ENCODE results near the gene ASPA.
"Not testable (repeated sequence)": the region's sequence is repeated elsewhere in the genome, so short reads cannot be mapped to it uniquely, and the experiment has no call there.

The ASPA gene

DNA sequence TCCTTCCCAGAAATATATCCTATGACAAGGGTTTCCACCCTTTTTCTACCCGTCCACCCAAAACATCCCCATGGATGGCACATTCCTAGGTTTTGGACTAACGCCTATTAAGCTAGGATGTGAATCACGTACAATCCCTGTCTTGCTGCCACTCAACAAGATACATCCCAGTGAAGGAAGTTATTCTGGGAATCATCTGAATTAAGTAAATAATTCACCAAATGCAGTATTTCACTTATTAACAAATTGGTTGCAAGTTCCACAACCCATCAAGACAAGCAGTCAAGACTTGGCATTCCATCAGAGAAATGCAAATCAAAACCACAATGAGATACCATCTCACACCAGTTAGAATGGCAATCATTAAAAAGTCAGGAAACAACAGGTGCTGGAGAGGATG lies 32.1 kb downstream of the ASPA start:
- no peak for DNase-seq (ENCODE audit: low read depth in 2 of 2)

DNA sequence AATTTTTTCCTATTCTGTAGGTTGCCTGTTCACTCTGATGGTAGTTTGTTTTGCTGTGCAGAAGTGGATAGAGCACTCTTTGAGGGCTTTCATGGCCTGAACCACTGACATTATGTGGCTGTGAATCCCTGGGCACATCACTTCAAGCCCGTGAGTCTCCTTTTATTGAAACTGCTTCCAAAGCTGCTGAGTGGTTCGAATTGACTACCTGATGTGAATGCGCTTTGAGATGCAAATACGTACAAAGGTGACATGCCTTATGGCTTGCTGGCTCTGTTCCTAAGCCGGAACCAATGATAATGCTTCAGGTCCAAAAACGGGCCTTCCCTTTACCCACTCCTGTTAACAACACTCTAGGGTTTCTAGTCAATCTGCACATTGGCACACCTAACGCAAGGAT lies 34.3 kb downstream of the ASPA start:
- DNase-seq (ENCODE audit: low read depth in 2 of 2) = no peak

DNA sequence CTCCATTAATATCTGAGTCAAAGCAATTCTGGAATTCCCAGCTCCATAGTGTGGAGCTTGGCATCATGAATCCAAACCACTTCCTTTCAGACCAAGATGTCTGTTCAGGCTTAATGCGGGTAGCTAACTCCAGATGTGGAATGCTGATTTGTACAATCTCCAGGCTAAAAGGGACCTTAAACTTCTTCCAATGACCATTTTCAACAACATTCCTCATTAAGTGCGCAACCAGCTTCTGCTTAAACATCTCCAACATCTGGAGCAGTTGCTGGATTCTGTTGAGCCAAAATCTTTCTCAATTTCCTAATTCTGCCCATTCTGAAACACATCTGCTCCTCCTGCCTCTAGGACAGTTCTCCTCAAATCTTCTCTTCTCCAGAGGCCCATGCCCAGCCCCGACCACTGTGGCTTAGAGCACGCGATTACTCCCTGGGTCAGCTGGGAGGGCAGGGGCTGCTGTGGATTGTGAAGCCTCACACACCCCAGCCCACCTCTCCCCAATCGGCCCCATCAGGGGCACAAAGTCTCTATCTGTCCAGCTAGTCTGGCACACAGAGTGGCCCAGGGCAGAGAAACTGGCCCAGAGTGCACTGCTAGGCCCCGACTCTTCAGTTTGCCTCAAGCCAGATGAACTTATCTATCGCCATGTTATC lies 36.2 kb downstream of the ASPA start:
- DNase-seq (ENCODE audit: low read depth in 2 of 2) = no peak

DNA sequence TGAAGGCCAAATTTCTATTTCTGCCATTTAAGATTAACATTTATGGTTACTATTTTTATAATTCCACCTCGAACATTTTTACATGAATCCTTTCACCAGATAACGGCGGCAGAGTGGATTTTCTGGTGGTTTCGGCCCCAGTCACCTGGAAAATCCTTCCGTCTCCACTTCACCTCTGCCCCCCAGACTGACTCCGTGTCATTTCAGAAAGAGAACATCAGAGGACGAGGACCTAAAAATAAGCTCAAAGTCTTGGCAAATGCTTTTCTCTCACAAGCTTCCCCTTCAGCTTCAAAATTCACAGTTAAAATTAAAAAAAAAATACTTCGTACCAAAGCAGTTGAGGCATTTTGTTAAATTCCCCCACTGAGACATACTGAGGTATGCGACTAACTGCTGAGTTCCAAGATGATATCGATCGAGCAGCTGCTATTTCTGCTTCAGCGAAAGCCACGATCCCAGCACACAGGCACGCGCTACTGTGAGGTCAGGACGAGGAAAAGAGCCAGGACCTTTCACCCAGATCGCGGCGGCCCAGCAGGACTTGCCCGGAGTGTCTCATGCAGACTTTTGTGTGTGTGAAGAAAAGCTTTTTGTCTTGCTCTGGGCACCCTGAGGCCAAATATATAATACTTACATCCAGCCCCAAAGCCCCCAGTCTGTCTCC lies 36.8 kb downstream of the ASPA start:
- DNase-seq (ENCODE audit: low read depth in 2 of 2) = no peak

DNA sequence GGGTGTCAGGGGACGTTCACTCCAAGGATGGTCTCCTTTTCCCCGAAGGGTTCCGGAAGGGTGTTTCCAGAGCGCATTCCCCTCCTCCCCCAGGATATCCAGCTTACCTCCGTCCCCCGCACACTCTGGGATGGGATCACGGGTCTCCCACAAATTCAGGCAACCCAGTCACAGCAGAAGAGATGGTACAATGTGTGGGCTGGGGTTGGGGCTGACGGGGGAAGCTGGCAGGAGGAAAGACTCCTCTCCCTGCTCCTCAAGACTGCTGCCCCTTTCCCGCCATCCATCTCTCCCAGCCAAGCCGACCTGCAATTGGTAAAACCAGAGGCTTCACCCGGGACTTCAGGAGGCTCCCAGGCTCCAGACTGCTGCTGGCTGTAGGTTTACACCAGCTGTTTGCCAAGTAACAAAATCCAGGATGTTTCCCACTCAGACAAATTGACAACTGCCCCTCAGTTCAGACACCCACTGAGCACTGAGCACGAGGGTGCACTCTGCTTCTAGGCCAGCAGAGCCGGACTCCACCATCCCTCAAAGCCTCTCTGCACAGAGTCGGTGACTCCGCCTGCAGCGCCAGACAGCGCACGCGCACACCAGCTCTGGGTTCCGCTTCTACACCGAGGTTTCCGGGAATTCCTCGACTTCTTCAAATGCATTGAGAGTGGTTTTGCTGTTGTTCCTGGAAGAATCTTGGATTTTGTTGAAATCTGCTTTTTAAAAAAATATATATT lies 37.7 kb downstream of the ASPA start:
- DNase-seq (ENCODE audit: low read depth in 2 of 2) = no peak

DNA sequence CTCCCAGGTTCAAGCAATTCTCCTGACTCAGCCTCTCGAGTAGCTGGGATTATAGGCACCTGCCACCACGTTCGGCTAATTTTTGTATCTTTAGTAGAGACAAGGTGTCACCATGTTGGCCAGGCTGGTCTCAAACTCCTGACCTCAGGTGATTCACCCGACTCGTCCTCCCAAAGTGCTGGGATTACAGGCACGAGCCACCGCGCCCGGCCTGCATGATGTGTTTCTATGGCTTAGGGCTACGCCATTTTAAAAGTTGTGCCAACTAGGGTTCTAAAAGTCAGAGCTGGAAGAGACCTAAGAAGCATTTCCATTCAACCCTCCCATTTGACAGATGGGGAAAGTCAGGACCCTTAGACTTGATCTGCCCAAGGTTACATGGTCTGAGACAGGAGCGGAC lies 38.4 kb downstream of the ASPA start:
- not testable (repeated sequence) for DNase-seq (ENCODE audit: low read depth in 2 of 2)

DNA sequence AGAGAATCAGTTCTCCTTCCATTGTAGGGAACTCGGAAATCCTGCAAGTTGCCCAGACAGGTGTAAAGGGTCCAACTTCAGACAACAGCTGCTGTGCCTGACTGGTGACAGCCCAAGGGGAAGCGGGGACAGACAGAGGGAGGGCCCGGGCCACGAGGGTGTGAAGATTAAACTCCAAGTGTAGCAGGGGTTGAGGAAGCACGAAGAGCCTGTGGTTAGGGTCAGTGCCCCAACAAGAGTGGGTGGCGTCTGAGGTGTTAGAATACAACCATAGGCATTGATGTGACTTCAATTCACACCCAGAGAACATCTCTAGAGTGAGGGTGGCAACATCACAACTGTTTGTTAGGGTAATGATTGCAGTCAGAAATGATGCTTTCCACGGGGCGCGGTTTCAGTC lies 39.1 kb downstream of the ASPA start:
- no peak for DNase-seq (ENCODE audit: low read depth in 2 of 2)

DNA sequence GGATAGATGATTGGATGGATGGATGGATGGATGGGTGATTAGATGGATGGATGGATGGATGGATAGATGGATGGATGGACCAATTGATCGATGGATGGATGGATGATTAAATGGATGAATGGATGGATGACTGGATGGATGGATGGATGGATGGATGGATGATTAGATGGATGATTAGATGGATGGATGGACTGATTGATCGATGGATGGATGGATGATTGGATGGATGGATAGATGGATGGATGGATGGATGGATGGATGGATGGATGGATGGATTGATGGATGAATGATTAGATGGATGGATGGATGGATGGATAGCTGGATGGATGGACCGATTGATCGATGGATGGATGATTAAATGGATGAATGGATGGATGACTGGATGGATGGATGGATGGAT lies 43.7 kb downstream of the ASPA start:
- not testable (repeated sequence) for DNase-seq (ENCODE audit: low read depth in 2 of 2)

DNA sequence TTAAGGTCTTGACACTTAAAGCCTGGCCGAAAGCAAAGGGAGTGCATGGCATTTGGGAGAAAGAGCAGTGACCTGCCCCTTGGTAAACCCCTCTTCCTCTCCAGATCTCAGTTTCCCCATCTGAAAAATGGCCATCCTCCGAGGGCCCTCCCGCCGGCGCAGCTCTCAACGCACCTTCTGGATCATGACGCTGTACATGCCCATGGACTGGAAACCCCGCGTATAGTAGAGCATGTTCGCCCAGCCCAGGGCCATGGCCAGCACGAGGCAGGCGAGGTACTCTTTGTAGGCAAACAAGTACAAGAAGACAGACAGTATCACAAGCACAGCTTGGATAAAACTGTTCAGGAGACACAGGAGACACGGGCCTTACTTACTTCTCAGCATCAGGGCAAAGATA lies 48.2 kb downstream of the ASPA start:
- no peak for DNase-seq (ENCODE audit: low read depth in 2 of 2)

DNA sequence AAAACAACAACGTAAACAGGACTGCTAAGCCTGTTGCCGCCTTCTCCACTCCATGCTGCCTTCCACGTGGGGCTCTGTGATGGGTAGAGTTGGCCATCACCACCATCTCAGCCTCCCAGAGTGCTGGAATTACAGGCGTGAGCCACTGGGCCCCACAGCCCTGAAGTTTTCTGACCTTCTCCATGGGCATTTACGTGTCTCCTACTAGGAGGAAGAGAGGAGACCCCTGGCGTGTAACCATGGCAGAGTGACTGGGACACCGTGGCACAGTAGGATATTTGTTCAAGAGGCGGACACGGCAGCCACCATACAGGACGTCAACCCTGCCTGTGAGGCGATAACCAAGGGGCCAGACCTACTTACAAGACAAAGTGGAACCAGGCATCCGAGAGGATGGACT lies 50.7 kb downstream of the ASPA start:
- no peak for DNase-seq (ENCODE audit: low read depth in 2 of 2)

DNA sequence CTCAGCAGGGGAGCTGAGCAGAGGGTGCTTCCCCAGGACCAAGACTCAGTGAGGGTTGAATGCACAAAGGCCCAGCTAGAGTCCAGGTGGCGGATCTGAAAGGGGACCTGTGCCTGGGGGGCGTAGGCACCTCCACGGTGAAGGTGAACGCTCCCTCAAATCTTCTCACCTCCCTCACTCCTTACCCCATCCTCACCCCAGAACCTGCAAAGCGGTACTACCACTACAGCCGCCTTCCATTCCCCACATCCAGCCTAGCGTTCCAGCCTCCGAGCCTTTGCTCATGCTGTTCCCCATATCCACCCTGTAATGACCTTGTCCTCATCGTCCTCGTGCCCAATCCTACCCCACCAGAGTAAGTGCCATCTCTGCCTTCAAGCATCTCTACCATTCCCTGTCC lies 51.2 kb downstream of the ASPA start:
- DNase-seq (ENCODE audit: low read depth in 2 of 2) = no peak

DNA sequence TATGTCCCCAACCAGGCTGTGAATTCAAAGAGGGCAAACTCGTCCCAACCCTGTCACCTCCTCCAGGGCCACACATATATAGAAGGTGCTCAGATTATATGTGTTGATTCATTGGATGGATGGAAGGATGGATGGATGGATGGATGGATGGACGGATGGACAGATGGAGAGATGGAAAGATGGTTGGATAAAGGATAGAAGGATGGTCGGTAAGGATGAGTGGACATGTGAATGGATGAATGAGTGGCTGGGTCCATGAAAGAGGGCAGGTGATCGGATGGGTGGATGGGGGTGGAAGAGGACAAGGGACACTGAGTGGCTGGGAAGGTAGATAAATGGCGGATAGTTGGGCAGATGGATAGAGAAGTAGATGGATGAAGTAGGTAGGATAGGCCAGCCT lies 51.7 kb downstream of the ASPA start:
- no peak for DNase-seq (ENCODE audit: low read depth in 2 of 2)

DNA sequence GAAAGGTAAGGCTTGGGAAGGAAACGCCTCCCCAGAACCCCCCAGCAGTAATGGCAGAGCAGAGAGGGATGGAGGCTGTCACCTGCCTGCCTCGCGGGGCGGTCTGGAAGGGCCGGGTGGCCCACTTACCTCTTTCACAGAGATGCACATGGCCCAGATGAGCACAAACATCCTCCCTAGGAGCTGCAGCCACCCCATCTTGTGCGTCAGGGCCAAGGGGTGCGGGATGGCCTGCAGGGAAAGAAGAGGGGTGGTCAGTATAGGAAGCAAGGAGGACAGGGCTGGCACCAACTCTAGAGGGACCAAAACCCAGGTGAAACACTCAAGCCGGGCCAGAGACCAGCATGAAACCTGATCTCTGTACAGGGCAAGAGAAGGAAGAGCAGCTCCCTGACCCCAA lies 52.1 kb downstream of the ASPA start:
- DNase-seq (ENCODE audit: low read depth in 2 of 2) = no peak

DNA sequence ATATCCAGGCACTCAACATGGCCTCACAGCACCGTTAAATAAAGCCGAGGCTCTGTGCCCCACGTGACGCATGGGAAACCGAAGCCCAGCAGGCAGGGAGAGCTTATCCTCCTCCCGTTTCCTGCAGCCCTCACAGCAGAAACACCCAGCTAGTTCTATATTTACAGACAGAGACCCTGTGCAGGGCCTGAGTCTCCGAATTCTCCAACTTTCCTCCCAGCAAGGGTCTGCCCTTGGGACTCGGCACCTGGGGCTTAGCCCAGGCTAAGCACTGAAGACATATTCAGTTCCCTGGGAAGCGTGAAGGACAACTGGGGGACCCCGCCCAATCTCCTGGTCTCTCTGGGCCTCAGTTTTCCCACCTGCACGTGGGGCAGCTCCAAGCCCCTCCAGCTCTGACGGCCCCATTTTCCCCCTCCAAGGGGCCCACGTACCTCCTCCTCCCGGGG lies 52.6 kb downstream of the ASPA start:
- no peak for DNase-seq (ENCODE audit: low read depth in 2 of 2)

DNA sequence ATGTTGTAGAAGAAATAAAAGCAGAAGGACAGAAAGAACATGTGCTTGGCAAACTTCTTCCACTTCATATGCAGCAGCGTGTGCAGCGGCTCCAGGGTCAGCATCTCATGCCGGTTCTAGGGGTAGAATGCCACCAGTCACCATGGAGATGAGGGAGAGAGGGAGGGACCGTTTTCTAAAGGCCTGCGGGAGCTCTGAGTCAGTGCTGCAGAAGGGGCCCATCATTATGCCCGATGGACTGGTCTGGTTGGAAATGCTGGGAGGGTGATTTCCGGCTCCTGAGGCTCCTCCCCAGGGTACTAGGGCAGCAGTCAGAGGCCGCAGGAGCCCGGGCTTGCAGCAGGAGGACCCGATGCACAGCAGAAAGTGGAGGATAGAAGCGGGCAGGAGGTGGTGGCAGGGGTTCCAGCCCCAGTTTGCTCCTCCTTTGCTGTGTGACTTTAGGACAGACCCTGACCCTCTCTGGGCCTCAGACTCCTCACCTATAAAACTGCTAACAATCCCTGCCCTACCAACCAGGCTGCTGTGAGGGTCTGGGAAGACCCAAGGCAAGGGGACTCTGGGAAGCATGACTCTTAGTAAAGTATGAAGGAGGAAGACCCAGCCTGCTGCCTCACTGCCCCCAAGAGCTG lies 53.2 kb downstream of the ASPA start:
- DNase-seq (ENCODE audit: low read depth in 2 of 2) = no peak

DNA sequence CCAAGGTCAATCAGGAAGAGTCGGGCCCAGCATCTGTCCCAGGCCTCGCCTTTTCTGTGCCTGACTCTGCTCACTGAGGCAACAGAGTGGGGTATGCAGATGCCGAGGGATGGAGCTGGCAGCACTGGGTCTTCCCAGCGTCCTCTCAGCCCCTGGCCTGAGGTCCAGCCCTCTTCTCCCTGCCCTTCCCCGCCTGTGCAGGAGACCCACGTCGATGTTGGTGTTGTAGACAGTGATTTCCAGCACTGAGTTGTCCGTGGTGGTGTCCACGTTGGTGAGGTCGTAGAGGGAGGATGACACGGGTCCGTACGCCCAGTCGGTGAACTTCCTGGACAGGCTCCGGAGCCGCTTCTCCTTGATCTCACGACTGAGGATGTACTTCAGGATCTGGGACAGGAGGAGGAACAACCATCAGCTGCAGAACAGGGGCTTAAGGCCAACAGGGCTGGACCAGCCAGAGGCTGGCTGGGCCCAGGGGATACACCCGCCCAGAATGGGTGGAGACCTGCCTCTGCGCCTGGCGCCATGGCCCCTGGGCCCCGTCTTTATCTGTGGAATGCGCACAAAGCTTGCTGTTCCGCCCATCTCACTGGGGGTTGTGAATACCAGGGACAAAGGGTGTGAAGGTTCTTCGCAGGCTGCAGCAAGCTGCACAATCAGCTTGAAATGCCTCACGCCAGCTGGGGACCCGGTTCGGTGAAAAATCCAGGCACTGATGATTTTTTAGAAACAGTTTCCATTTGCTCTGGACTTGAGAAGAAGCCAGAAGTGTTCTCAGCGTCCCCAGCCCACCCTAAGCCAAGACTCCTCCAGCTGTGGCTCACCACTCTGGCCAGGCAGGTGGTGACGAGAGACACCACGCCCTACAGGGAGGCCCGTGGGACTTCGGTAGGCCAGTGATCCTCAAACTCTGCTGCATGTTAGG lies 54.3 kb downstream of the ASPA start:
- no peak for DNase-seq (ENCODE audit: low read depth in 2 of 2)

DNA sequence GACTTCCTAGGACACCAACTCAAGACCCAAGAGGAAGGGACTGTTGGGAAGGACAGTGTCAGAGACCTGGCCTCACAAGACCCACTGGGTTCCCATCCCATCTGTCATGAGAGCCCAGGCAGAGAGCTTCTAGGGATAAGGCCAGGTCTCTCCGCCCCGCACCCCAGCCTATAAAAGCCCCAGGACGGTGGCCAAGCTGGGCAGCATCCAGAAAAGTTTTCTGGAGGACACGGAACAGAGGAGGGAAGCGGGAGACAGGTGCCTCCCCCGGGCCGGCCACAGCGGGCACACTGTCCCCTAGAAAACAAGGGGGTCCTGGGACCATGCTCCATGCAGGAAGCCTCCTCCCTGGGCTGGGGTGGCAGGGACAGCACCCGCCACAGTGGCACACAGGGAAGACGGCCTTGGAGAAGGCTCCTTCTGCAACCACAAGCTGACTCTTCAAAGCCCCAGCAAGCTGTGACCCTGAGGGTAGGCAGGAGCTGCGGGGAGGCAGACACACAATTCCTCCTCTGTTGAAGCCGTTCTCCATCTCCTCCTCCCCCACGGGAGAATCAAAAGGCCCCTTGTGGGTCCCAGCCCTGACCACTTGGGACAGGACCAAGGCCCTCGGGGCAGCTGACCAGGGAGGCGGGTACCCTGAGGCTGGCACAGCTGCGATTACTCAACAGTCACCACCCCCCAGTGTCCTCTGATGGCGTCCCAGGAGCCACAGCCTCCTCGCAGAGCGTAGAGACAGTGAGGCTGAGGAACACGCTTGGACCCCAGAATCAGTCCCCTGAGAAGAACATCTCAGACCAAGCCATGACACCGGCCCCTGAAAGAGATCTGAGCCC lies 55.7 kb downstream of the ASPA start:
- DNase-seq (ENCODE audit: low read depth in 2 of 2) = no peak

DNA sequence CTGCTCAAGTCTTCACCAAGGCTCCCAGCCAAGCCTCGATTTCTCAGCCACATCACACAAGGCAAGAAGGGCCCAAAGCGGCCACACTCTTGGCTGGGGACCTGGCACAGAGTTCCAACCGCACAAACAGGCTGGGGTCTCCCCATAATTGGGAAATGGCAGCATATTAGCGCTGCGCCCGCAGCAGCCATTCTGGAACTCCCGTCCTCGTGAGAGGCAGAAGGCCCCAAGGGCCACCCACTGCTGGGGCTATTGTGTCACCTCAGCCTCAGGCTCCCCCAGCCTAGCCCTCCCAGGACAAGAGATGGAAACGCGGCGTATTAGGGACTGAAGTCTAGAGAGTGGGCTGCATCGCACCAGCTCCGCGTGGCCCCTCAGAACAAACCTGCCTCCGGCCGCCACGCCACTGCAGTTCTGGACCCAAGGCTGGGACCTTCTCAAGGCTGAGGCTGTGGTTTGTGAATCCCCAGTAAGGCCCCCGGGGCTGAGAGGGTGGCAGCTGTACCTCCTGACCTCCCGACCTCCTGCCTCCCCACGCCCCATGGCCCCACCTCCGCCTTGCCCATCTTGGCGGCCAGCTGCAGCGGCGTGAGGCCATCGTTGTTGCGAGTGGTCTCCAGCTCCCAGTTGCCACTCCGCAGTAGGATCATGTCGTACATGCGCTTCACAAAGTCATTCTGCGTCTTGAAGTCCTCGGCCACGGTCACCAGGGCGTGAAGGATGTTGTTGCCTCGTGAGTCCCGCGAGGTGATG lies 56.5 kb downstream of the ASPA start:
- DNase-seq (ENCODE audit: low read depth in 2 of 2) = no peak

DNA sequence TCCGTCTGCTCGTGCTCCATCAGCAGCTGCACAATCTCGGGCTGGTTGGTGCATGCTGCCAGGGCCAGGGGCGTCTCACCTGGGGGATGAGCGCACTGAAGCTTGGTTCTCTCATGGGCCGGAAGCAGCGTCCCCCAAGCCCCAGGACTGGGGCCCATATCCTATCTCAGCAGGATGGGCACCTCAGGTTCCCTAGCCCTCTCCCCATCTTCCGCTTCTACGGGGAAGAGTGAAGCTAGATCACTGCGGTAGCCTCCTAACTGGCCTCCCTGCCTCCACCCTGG lies 57.0 kb downstream of the ASPA start:
- DNase-seq (ENCODE audit: low read depth in 2 of 2) = no peak

DNA sequence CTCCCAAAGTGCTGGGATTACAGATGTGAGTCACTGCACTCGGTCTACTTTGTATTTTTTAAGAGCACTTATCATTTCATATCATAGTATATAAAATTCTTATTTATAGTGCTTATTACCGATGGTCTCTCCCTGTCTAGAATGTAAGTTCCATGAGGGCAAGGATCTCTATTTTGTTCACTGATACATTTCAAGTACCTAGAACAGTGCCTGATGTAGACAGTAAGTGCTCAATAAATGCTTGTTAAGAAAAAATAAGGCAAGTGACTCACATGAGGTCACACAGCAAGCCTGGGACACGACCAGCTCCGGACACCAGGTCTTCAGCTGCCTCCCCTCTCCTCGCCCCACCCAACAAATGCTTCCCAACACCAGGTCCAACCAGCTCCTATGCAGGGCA lies 58.0 kb downstream of the ASPA start:
- no peak for DNase-seq (ENCODE audit: low read depth in 2 of 2)

Data from stimulated activated CD8-positive, alpha-beta memory T cell treated with anti-CD3 and anti-CD28 coated beads, Interleukin-7, amount 100 ng/mL, for 1 hour (primary cell).